ENCODE results near the gene KCNJ10.

KCNJ10 gene

GRCh38 chr1:160099716-160100375 lies 29.9 kb upstream of the KCNJ10 start:
- no peak for DNase-seq (ENCODE audit: low spot score)
- no peak for TF ChIP-seq CTCF (IDR thresholded peaks at IDR 0.05; ENCODE audit: borderline replicate concordance, control extremely low read depth, extremely low read depth, insufficient read depth, missing control alignments)
- in situ Hi-C loops (cut with MboI; ENCODE audit: low sequenced_read_pairs, unreplicated experiment): loop anchor here (10.0 kb wide), 1 partner anchor 275 kb away; no protein-coding TSS in a partner anchor

GRCh38 chr1:160098852-160099561 lies 29.0 kb upstream of the KCNJ10 start:
- in situ Hi-C loops (cut with MboI; ENCODE audit: low sequenced_read_pairs, unreplicated experiment): loop anchor here (10.0 kb wide), 1 partner anchor 276 kb away; no protein-coding TSS in a partner anchor
- DNase-seq (ENCODE audit: low spot score): peak; percentile 100
- no peak for TF ChIP-seq CTCF (IDR thresholded peaks at IDR 0.05; ENCODE audit: borderline replicate concordance, control extremely low read depth, extremely low read depth, insufficient read depth, missing control alignments)

GRCh38 chr1:160097911-160098851 lies 28.2 kb upstream of the KCNJ10 start, which contains the start of gene IGSF8:
IGSF8 (minus strand) TSS chr1:160098619; CDS start chr1:160098472, 147 bp downstream.
- no peak for DNase-seq (ENCODE audit: low spot score)
- in situ Hi-C loops (cut with MboI; ENCODE audit: low sequenced_read_pairs, unreplicated experiment): loop anchor here (10.0 kb wide), 1 partner anchor 277 kb away; no protein-coding TSS in a partner anchor
- no peak for TF ChIP-seq CTCF (IDR thresholded peaks at IDR 0.05; ENCODE audit: borderline replicate concordance, control extremely low read depth, extremely low read depth, insufficient read depth, missing control alignments)

- no peak for DNase-seq (ENCODE audit: low spot score)
- in situ Hi-C loops (cut with MboI; ENCODE audit: low sequenced_read_pairs, unreplicated experiment): loop anchor here (10.0 kb wide), 1 partner anchor 277 kb away; no protein-coding TSS in a partner anchor
- no peak for TF ChIP-seq CTCF (IDR thresholded peaks at IDR 0.05; ENCODE audit: borderline replicate concordance, control extremely low read depth, extremely low read depth, insufficient read depth, missing control alignments)
These were observed 27.4 kb upstream of the KCNJ10 start for GRCh38 chr1:160097151-160097910.

GRCh38 chr1:160096274-160097116 lies 26.5 kb upstream of the KCNJ10 start:
- no peak for DNase-seq (ENCODE audit: low spot score)
- no peak for TF ChIP-seq CTCF (IDR thresholded peaks at IDR 0.05; ENCODE audit: borderline replicate concordance, control extremely low read depth, extremely low read depth, insufficient read depth, missing control alignments)
- in situ Hi-C loops (cut with MboI; ENCODE audit: low sequenced_read_pairs, unreplicated experiment): loop anchor here (10.0 kb wide), 1 partner anchor 278 kb away; no protein-coding TSS in a partner anchor
